GM10847 (cell line): ENCODE data around the gene PASK.
A peak's percentile ranks its signal among the peaks of the same experiment; 100 is the strongest.

Experiments used
- POLR2A ChIP-seq: IDR thresholded peaks from 2 replicates; pipeline ENCODE4 v1.6.1; 2011; ENCODE audit not compliant: insufficient read length; ENCODE audit errors: extremely low read depth

The PASK gene

GRCh38 chr2:241110607-241111439 lies 38.4 kb downstream of the PASK start:
- TF ChIP-seq POLR2A, result peak; percentile 20

- TF ChIP-seq POLR2A, result no peak
Observed at GRCh38 chr2:241110089-241110606, 39.1 kb downstream of the PASK start.

GRCh38 chr2:241109210-241110088 lies 39.8 kb downstream of the PASK start:
- no peak for TF ChIP-seq POLR2A

- TF ChIP-seq POLR2A, result no peak
Observed at GRCh38 chr2:241108271-241109209, 40.7 kb downstream of the PASK start.

GRCh38 chr2:241107031-241107783 lies 42.1 kb downstream of the PASK start:
- TF ChIP-seq POLR2A, result no peak

- TF ChIP-seq POLR2A, result no peak
Observed at GRCh38 chr2:241105641-241106040, 43.6 kb downstream of the PASK start.

- no peak for TF ChIP-seq POLR2A
Observed at GRCh38 chr2:241103176-241103595, 46.1 kb downstream of the PASK start.

GRCh38 chr2:241102239-241102803 lies 47.0 kb downstream of the PASK start, which contains the start of gene MTERF4:
MTERF4 (minus strand) TSS chr2:241102287; CDS start chr2:241102273, 14 bp downstream.
- peak; percentile 81 for TF ChIP-seq POLR2A

GRCh38 chr2:241099246-241099645 lies 50.0 kb downstream of the PASK start:
- TF ChIP-seq POLR2A, result no peak

- TF ChIP-seq POLR2A, result no peak
Observed at GRCh38 chr2:241096979-241097378, 52.3 kb downstream of the PASK start.

- no peak for TF ChIP-seq POLR2A
Observed at GRCh38 chr2:241095594-241096290, 53.5 kb downstream of the PASK start.

GRCh38 chr2:241094924-241095420 lies 54.3 kb downstream of the PASK start:
- TF ChIP-seq POLR2A, result no peak

- TF ChIP-seq POLR2A, result no peak
Observed at GRCh38 chr2:241094172-241094571, 55.1 kb downstream of the PASK start.

- no peak for TF ChIP-seq POLR2A
Observed at GRCh38 chr2:241092677-241093076, 56.6 kb downstream of the PASK start.
